ENCODE data around the gene PSMC5.

Gene PSMC5

GRCh38 chr17:63816669-63817068, 10.6 kb upstream of the PSMC5 start:
- Histone ChIP-seq H3K79me1 (replicated peaks; ENCODE audit: low read length, poor library complexity, severe bottlenecking) (peaks cover 24% of the 10 kb centered on the region), H3K4me1 (ENCODE audit: control insufficient read depth, insufficient read depth, low read depth, low read length) (peaks cover 11% of the 10 kb centered on the region), H2AFZ (ENCODE audit: low read depth, low read length) (no peak overlapping the region), H3K9ac (ENCODE audit: low read length) (no peak overlapping the region), H3K4me2 (ENCODE audit: low read length, poor library complexity, severe bottlenecking) (no peak overlapping the region), H3K27ac (ENCODE audit: low read length, poor library complexity, severe bottlenecking) (peak overlapping the region; percentile 32), H2BK12ac (ENCODE audit: low read length in 2 of 2) (no peak overlapping the region), H4K8ac (ENCODE audit: low read length) (no peak overlapping the region), H3K14ac (ENCODE audit: low read length in 2 of 2) (no peak overlapping the region), H4K91ac (ENCODE audit: low read length) (no peak overlapping the region), H3K36me3 (ENCODE audit: control insufficient read depth in 1 of 2, insufficient read depth in 2 of 2, low read depth in 1 of 2, low read length in 2 of 2) (peaks cover 58 to 100% of the 10 kb centered on the region in 2 experiments), H2BK5ac (ENCODE audit: low read depth, low read length, poor library complexity, severe bottlenecking) (no peak overlapping the region), H3K4me3 (ENCODE audit: insufficient read depth in 1 of 2, low read depth in 1 of 2, low read length in 2 of 2) (no peak overlapping the region), H3K4ac (ENCODE audit: low read depth in 1 of 2, low read length in 2 of 2) (no peak overlapping the region), H3K18ac (ENCODE audit: low read depth in 1 of 2, low read length in 2 of 2) (no peak overlapping the region), H2AK5ac (ENCODE audit: low read length, severe bottlenecking) (no peak overlapping the region), H3K27me3 (ENCODE audit: control insufficient read depth in 1 of 2, insufficient read depth in 1 of 2, low read length in 2 of 2) (no peaks in the 10 kb centered on the region), H2BK15ac (ENCODE audit: low read depth, poor library complexity, severe bottlenecking) (no peak overlapping the region), H2BK120ac (ENCODE audit: low read depth, low read length) (no peak overlapping the region), H3K9me3 (ENCODE audit: control insufficient read depth, low read length) (no peaks in the 10 kb centered on the region), H3K23ac (ENCODE audit: low read length in 2 of 2) (no peak overlapping the region)
- 78% methylated on average over 4 of the region's 4 CpGs for WGBS
- DNase-seq: peak; percentile 20

- H3K79me1 ChIP-seq (replicated peaks; ENCODE audit: low read length, poor library complexity, severe bottlenecking): peaks cover 22% of the 10 kb centered on the region
- H3K4me2 ChIP-seq (ENCODE audit: low read length, poor library complexity, severe bottlenecking): no peak overlapping the region
- H3K9ac ChIP-seq (ENCODE audit: low read length): no peak overlapping the region
- H3K27me3 ChIP-seq (ENCODE audit: control insufficient read depth in 1 of 2, insufficient read depth in 1 of 2, low read length in 2 of 2): no peaks in the 10 kb centered on the region
- no peak overlapping the region for H2BK5ac ChIP-seq (ENCODE audit: low read depth, low read length, poor library complexity, severe bottlenecking)
- no peak overlapping the region for H3K4me3 ChIP-seq (ENCODE audit: insufficient read depth in 1 of 2, low read depth in 1 of 2, low read length in 2 of 2)
- no peaks in the 10 kb centered on the region for H3K9me3 ChIP-seq (ENCODE audit: control insufficient read depth, low read length)
- WGBS: 98% methylated on average over 27 of the region's 27 CpGs
- no peak overlapping the region for H4K91ac ChIP-seq (ENCODE audit: low read length)
- no peak overlapping the region for H2BK120ac ChIP-seq (ENCODE audit: low read depth, low read length)
- H2BK15ac ChIP-seq (ENCODE audit: low read depth, poor library complexity, severe bottlenecking): no peak overlapping the region
- H3K4me1 ChIP-seq (ENCODE audit: control insufficient read depth, insufficient read depth, low read depth, low read length): peaks cover 11% of the 10 kb centered on the region
- no peak overlapping the region for H4K8ac ChIP-seq (ENCODE audit: low read length)
- no peak overlapping the region for H2AK5ac ChIP-seq (ENCODE audit: low read length, severe bottlenecking)
- DNase-seq: no peak
- H3K36me3 ChIP-seq (ENCODE audit: control insufficient read depth in 1 of 2, insufficient read depth in 2 of 2, low read depth in 1 of 2, low read length in 2 of 2): peaks cover 56 to 100% of the 10 kb centered on the region in 2 experiments
- no peak overlapping the region for H3K4ac ChIP-seq (ENCODE audit: low read depth in 1 of 2, low read length in 2 of 2)
- peak overlapping the region; percentile 71 for H3K27ac ChIP-seq (ENCODE audit: low read length, poor library complexity, severe bottlenecking)
- H3K18ac ChIP-seq (ENCODE audit: low read depth in 1 of 2, low read length in 2 of 2): no peak overlapping the region
- no peak overlapping the region for H2BK12ac ChIP-seq (ENCODE audit: low read length in 2 of 2)
- H3K23ac ChIP-seq (ENCODE audit: low read length in 2 of 2): no peak overlapping the region
- no peak overlapping the region for H2AFZ ChIP-seq (ENCODE audit: low read depth, low read length)
- no peak overlapping the region for H3K14ac ChIP-seq (ENCODE audit: low read length in 2 of 2)
Measured at GRCh38 chr17:63817736-63818385, 9.4 kb upstream of the PSMC5 start.

- WGBS: 91% methylated on average over 6 of the region's 6 CpGs
- Histone ChIP-seq H3K4ac (ENCODE audit: low read depth in 1 of 2, low read length in 2 of 2) (no peak overlapping the region), H3K4me3 (ENCODE audit: insufficient read depth in 1 of 2, low read depth in 1 of 2, low read length in 2 of 2) (no peak overlapping the region), H2AK5ac (ENCODE audit: low read length, severe bottlenecking) (peak overlapping the region; percentile 83), H3K18ac (ENCODE audit: low read depth in 1 of 2, low read length in 2 of 2) (no peak overlapping the region), H3K23ac (ENCODE audit: low read length in 2 of 2) (no peak overlapping the region), H3K14ac (ENCODE audit: low read length in 2 of 2) (no peak overlapping the region), H3K79me1 (replicated peaks; ENCODE audit: low read length, poor library complexity, severe bottlenecking) (peaks cover 22% of the 10 kb centered on the region), H2BK12ac (ENCODE audit: low read length in 2 of 2) (no peak overlapping the region), H2BK15ac (ENCODE audit: low read depth, poor library complexity, severe bottlenecking) (no peak overlapping the region), H4K91ac (ENCODE audit: low read length) (no peak overlapping the region), H2AFZ (ENCODE audit: low read depth, low read length) (no peak overlapping the region), H3K27ac (ENCODE audit: low read length, poor library complexity, severe bottlenecking) (peak overlapping the region; percentile 86), H2BK5ac (ENCODE audit: low read depth, low read length, poor library complexity, severe bottlenecking) (no peak overlapping the region), H4K8ac (ENCODE audit: low read length) (no peak overlapping the region), H3K36me3 (ENCODE audit: control insufficient read depth in 1 of 2, insufficient read depth in 2 of 2, low read depth in 1 of 2, low read length in 2 of 2) (peaks cover 58 to 99% of the 10 kb centered on the region in 2 experiments), H2BK120ac (ENCODE audit: low read depth, low read length) (no peak overlapping the region), H3K4me2 (ENCODE audit: low read length, poor library complexity, severe bottlenecking) (peak overlapping the region; percentile 32), H3K4me1 (ENCODE audit: control insufficient read depth, insufficient read depth, low read depth, low read length) (peaks cover 11% of the 10 kb centered on the region), H3K9me3 (ENCODE audit: control insufficient read depth, low read length) (no peaks in the 10 kb centered on the region), H3K27me3 (ENCODE audit: control insufficient read depth in 1 of 2, insufficient read depth in 1 of 2, low read length in 2 of 2) (no peaks in the 10 kb centered on the region), H3K9ac (ENCODE audit: low read length) (no peak overlapping the region)
- DNase-seq: no peak
Measured at GRCh38 chr17:63819131-63819530, 8.1 kb upstream of the PSMC5 start.

GRCh38 chr17:63819585-63820537, 7.4 kb upstream of the PSMC5 start:
- WGBS: 94% methylated on average over 21 of the region's 21 CpGs

More at GRCh38 chr17:63819585-63820537, 7.4 kb upstream of the PSMC5 start:
- Histone ChIP-seq H2AFZ (ENCODE audit: low read depth, low read length) (no peak overlapping the region), H2BK5ac (ENCODE audit: low read depth, low read length, poor library complexity, severe bottlenecking) (no peak overlapping the region), H3K14ac (ENCODE audit: low read length in 2 of 2) (no peak overlapping the region), H4K91ac (ENCODE audit: low read length) (no peak overlapping the region), H2BK12ac (ENCODE audit: low read length in 2 of 2) (no peak overlapping the region), H3K4me3 (ENCODE audit: insufficient read depth in 1 of 2, low read depth in 1 of 2, low read length in 2 of 2) (no peak overlapping the region), H2BK120ac (ENCODE audit: low read depth, low read length) (no peak overlapping the region), H3K36me3 (ENCODE audit: control insufficient read depth in 1 of 2, insufficient read depth in 2 of 2, low read depth in 1 of 2, low read length in 2 of 2) (peaks cover 61 to 99% of the 10 kb centered on the region in 2 experiments), H3K4me2 (ENCODE audit: low read length, poor library complexity, severe bottlenecking) (peak overlapping the region; percentile 32), H3K27ac (ENCODE audit: low read length, poor library complexity, severe bottlenecking) (peak overlapping the region; percentile 86), H3K9me3 (ENCODE audit: control insufficient read depth, low read length) (no peaks in the 10 kb centered on the region), H4K8ac (ENCODE audit: low read length) (no peak overlapping the region), H2BK15ac (ENCODE audit: low read depth, poor library complexity, severe bottlenecking) (no peak overlapping the region), H3K4me1 (ENCODE audit: control insufficient read depth, insufficient read depth, low read depth, low read length) (peaks cover 11% of the 10 kb centered on the region), H3K23ac (ENCODE audit: low read length in 2 of 2) (no peak overlapping the region), H3K79me1 (replicated peaks; ENCODE audit: low read length, poor library complexity, severe bottlenecking) (peaks cover 24% of the 10 kb centered on the region), H3K27me3 (ENCODE audit: control insufficient read depth in 1 of 2, insufficient read depth in 1 of 2, low read length in 2 of 2) (no peaks in the 10 kb centered on the region), H3K4ac (ENCODE audit: low read depth in 1 of 2, low read length in 2 of 2) (no peak overlapping the region), H2AK5ac (ENCODE audit: low read length, severe bottlenecking) (peak overlapping the region; percentile 83), H3K9ac (ENCODE audit: low read length) (no peak overlapping the region), H3K18ac (ENCODE audit: low read depth in 1 of 2, low read length in 2 of 2) (no peak overlapping the region)
- DNase-seq: no peak

Measured in mesenchymal stem cell (in vitro differentiated cells and primary cell).